KOPT-K1 (cell line): ENCODE results near the gene LRRC47.

ENCODE experiments used
- H3K27ac ChIP-seq: fragments of 200-600 bp; sonication (generic); 2 replicates; pipeline ENCODE4 v1.5.1; 2016; ENCODE audit warnings: antibody characterized with exemption, mild to moderate bottlenecking, low read depth, low read length; ENCODE audit not compliant: poor library complexity, severe bottlenecking
- H3K36me3 ChIP-seq: fragments of 200-600 bp; sonication (generic); 2 replicates; pipeline ENCODE4 v1.5.1; 2017; ENCODE audit warnings: antibody characterized with exemption, mild to moderate bottlenecking, low read length, moderate library complexity; ENCODE audit not compliant: insufficient read depth
- H3K9me3 ChIP-seq: fragments of 200-600 bp; sonication (generic); 2 replicates; pipeline ENCODE4 v1.5.1; 2017; ENCODE audit warnings: antibody characterized with exemption, low read length, mild to moderate bottlenecking; ENCODE audit not compliant: insufficient read depth, poor library complexity, severe bottlenecking

The LRRC47 gene

GRCh38 chr1:3796215-3797061 is at the start of gene LRRC47:
Gene LRRC47 (minus strand): TSS chr1:3796498. CDS start chr1:3796476, 22 bp downstream.
- Histone ChIP-seq H3K27ac (peak within 1 kb of the TSS; percentile 63), H3K36me3 (peaks cover 27% of the 10 kb centered on the region)

DNA sequence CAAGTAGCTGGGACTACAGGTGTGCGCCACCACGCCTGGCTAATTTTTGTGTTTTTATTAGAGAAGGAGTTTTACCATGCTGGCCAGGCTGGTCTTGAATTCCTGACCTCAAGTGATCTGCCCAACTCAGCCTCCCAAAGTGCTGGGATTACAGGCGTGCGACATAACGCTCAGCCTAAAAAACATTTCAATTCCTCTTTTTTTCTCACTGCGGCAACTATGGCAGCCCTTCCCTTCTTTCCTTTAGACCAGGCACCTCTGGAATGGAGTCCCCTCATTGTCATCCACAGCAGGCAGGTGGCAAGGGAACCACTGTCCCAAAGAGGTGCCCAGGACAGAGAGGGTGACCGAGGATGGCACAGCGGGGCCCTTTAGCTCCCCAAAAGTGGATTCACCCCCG is 46.6 kb upstream of the LRRC47 start:
- Histone ChIP-seq H3K9me3 (no peaks in the 10 kb centered on the region), H3K27ac (no peak overlapping the region), H3K36me3 (peaks cover 91% of the 10 kb centered on the region)

More at GRCh38 chr1:3796215-3797061, at the start of gene LRRC47:
- peaks cover 7% of the 10 kb centered on the region for H3K9me3 ChIP-seq

GRCh38 chr1:3841491-3841890 is 45.2 kb upstream of the LRRC47 start:
- peaks cover 91% of the 10 kb centered on the region for H3K36me3 ChIP-seq
- H3K9me3 ChIP-seq, result no peaks in the 10 kb centered on the region
- H3K27ac ChIP-seq, result no peak overlapping the region

- Histone ChIP-seq H3K27ac (no peak overlapping the region), H3K9me3 (no peaks in the 10 kb centered on the region), H3K36me3 (peaks cover 93% of the 10 kb centered on the region)
Observed at GRCh38 chr1:3838788-3839187, 42.5 kb upstream of the LRRC47 start.

GRCh38 chr1:3837685-3838084 is 41.4 kb upstream of the LRRC47 start:
- H3K9me3 ChIP-seq, result no peaks in the 10 kb centered on the region
- H3K36me3 ChIP-seq, result peaks cover 94% of the 10 kb centered on the region
- no peak overlapping the region for H3K27ac ChIP-seq

GRCh38 chr1:3837200-3837599 is 40.9 kb upstream of the LRRC47 start:
- no peak overlapping the region for H3K27ac ChIP-seq
- H3K36me3 ChIP-seq, result peaks cover 94% of the 10 kb centered on the region
- no peaks in the 10 kb centered on the region for H3K9me3 ChIP-seq

DNA sequence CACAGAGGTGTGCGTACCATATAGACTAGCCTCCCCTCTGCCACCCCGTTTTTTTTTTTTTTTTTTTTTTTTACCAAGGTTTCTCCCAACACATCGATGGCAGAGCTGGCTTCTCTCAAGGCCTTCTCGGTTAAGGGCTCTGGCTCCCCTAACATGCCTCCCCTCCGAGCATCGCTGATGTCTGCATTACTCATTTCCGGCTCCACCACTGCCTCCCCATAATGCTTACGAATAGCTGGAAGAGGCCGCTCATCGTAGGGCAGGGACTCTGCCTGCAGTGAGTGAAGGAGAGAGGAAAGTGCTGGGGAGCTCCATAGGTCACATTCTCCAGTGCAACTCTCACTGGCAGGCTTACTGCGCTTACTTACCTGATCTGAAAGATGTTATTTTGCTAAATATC is 40.1 kb upstream of the LRRC47 start:
- no peaks in the 10 kb centered on the region for H3K9me3 ChIP-seq
- H3K36me3 ChIP-seq, result peaks cover 94% of the 10 kb centered on the region
- no peak overlapping the region for H3K27ac ChIP-seq

DNA sequence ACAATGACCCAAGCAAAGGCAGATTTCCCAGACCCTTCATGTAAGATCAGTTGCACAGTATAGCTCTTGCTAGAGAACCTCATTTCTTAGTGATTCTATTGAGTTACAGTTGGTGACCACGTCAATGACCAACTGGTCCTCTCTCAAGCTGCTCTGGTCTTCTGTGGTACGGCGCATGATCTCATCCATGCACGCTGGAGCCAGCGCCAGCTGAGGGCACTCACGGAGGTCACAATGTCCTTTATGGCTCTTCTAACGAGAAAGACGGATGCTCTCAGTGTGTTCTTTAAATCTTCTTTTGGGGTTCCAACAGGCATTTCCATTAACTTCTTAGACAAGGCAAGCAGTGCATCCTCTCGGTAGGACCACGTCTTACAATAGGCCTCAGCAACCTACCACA is 38.4 kb upstream of the LRRC47 start:
- Histone ChIP-seq H3K27ac (no peak overlapping the region), H3K9me3 (no peaks in the 10 kb centered on the region), H3K36me3 (peaks cover 96% of the 10 kb centered on the region)

DNA sequence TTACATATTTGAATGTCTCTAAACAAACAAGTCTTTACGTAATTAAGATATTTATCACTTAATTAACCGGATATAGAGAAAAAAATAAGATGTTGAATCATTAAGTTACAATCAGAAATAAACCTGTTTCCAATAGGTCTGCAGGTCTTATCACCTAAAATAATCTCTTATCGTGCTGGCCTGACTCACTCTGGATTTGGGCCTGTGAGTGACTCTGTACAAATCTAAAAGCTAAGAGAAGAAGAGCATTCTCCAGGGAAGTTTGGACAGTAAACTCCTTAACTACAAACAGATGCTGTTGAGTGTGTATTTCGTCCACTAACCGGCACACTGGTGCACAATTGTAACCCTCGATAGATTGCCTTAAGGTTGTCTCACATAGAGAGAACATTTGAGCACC is 35.4 kb upstream of the LRRC47 start:
- H3K27ac ChIP-seq, result no peak overlapping the region
- H3K9me3 ChIP-seq, result no peaks in the 10 kb centered on the region
- H3K36me3 ChIP-seq, result peaks cover 96% of the 10 kb centered on the region

DNA sequence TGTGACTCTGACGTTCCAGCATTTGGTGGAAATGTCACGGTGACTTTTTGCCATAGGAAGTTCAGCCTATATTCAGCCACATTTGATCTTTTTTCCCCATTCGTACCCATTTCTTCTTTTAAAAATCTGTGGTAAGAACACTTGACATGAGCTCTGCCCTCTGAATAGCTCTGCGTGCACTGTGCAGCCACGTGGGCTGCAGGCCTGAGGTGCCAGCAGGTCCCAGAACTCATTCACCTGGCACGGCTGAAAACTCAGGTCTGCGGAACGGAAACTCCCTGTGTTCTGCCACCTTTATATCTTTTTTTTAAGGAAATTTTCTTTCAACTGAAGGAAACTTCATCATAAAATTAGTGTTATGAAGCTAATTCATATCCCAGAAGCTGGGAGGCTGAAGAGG is 32.1 kb upstream of the LRRC47 start:
- Histone ChIP-seq H3K9me3 (no peaks in the 10 kb centered on the region), H3K36me3 (peaks cover 97% of the 10 kb centered on the region), H3K27ac (no peak overlapping the region)

DNA sequence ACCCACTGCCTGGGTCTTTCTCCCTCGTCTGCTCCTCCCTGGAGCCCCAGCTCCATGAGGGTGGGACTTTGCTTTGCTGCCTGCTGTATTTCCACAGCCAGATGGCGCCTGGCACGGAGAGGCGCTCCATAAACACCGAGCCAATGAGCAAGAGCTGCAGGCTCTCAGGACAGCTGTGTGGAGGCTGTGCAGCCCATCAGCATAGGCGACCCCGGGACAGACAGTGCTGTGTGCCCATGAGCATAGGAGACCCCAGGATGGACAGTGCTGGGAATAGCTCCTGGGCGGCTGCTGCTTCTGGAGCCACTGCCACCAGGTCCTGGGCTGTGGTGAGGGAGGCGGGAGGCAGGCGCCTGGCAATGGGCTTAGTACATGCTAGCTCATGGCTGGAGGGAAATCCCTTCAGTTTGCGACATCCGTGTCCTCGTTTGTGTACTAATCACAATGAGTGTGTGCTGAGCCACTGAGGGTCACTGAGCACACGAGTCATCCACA is 31.6 kb upstream of the LRRC47 start:
- H3K27ac ChIP-seq, result no peak overlapping the region
- H3K36me3 ChIP-seq, result peaks cover 97% of the 10 kb centered on the region

DNA sequence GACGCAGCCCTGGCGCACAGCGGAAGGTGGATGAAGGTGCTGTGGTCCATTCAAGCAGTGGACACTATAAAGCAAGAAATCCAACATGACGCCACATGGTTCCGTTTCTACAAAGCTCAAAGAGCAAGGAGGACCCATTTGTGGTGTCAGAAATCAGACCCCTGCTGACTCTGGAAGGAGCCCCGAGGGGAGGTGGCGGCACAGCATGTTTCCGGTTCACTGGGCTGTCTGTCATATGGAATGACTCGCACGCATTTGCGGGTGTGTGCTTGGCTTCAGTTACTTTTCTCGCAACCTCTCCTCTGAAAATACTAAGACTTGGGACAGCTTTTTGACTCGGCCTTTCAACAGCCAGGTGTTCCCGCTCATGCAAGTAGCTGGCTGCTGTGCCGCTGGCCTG is 29.1 kb upstream of the LRRC47 start:
- no peaks in the 10 kb centered on the region for H3K9me3 ChIP-seq
- peaks cover 98% of the 10 kb centered on the region for H3K36me3 ChIP-seq
- H3K27ac ChIP-seq, result no peak overlapping the region

More for the DNA sequence above, 31.6 kb upstream of the LRRC47 start:
- H3K9me3 ChIP-seq, result no peaks in the 10 kb centered on the region

- Histone ChIP-seq H3K36me3 (peaks cover 98% of the 10 kb centered on the region), H3K9me3 (no peaks in the 10 kb centered on the region), H3K27ac (no peak overlapping the region)
Observed at GRCh38 chr1:3824650-3825049, 28.4 kb upstream of the LRRC47 start.

DNA sequence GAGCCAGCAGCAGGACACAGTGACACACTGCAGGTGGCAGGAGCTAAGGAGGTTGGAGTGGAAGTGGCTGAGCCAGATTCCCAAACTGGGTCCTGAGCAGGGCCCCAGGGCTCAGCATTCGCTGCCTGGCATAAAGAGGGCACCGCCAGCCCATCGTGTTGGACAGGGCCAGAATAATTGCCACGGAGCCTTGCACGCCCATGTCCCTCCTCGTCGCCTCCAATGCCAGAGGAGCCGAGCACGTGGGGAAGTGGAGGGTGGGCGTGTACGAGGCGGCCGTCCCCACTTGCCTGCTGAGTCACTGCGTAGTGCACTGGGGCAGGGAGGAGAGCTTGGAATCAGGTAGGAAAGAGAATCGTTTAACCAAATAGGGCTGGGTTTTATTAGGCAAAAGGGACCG is 26.1 kb upstream of the LRRC47 start:
- no peak overlapping the region for H3K27ac ChIP-seq
- no peaks in the 10 kb centered on the region for H3K9me3 ChIP-seq
- peaks cover 85% of the 10 kb centered on the region for H3K36me3 ChIP-seq

- Histone ChIP-seq H3K27ac (no peak overlapping the region), H3K9me3 (no peaks in the 10 kb centered on the region), H3K36me3 (peaks cover 80% of the 10 kb centered on the region)
Observed at GRCh38 chr1:3821908-3822307, 25.6 kb upstream of the LRRC47 start.

DNA sequence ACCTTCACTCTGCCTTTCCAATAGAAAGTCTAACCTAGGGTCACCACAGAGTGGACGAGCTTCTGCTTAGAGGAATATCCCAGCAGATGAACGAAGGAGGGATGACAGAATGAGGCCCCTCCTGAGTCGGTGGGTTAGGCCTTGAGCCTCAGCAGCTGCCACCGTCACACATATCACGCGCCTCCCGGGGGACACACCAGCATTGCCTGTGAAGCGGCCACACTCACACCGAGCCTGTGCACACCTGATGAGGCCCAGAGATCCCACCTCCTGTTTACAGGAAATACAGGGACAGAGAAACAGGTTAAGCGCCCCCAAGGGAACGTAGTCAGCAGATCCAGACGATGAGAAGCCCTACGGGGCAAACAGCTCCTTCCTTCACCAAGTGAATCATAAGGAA is 25.1 kb upstream of the LRRC47 start:
- no peaks in the 10 kb centered on the region for H3K9me3 ChIP-seq
- peaks cover 76% of the 10 kb centered on the region for H3K36me3 ChIP-seq
- H3K27ac ChIP-seq, result no peak overlapping the region
